HPDE6-E6E7 (cell line): ENCODE results near the gene ITPR2.
A peak's percentile ranks its signal among the peaks of the same experiment; 100 is the strongest.
"Not testable (repeated sequence)": the region's sequence is repeated elsewhere in the genome, so short reads cannot be mapped to it uniquely, and the experiment has no call there.

Experiments
- DNase-seq: peaks from one replicate; pipeline ENCODE4 v3.0.0; 2011; ENCODE audit warnings: missing footprints; ENCODE audit errors: extremely low spot score

Gene ITPR2

GRCh38 chr12:26701604-26702215 is 131.3 kb downstream of the ITPR2 start:
- no peak for DNase-seq

GRCh38 chr12:26700430-26700829 is 132.6 kb downstream of the ITPR2 start:
- DNase-seq: no peak

- DNase-seq: no peak
Observed at GRCh38 chr12:26699237-26699636, 133.8 kb downstream of the ITPR2 start.

GRCh38 chr12:26698186-26698585 is 134.8 kb downstream of the ITPR2 start:
- no peak for DNase-seq

GRCh38 chr12:26697217-26697616 is 135.8 kb downstream of the ITPR2 start:
- no peak for DNase-seq

- no peak for DNase-seq
Observed at GRCh38 chr12:26696613-26697092, 136.3 kb downstream of the ITPR2 start.

- no peak for DNase-seq
Observed at GRCh38 chr12:26696048-26696612, 136.9 kb downstream of the ITPR2 start.

GRCh38 chr12:26694402-26694801 is 138.6 kb downstream of the ITPR2 start:
- DNase-seq: no peak

- no peak for DNase-seq
Observed at GRCh38 chr12:26692407-26692806, 140.6 kb downstream of the ITPR2 start.

- DNase-seq: peak; percentile 81
Observed at GRCh38 chr12:26691234-26691970, 141.6 kb downstream of the ITPR2 start.

GRCh38 chr12:26690601-26691000 is 142.4 kb downstream of the ITPR2 start:
- DNase-seq: no peak

GRCh38 chr12:26689281-26689841 is 143.6 kb downstream of the ITPR2 start:
- no peak for DNase-seq

GRCh38 chr12:26688344-26688904 is 144.6 kb downstream of the ITPR2 start:
- no peak for DNase-seq

GRCh38 chr12:26686408-26686807 is 146.6 kb downstream of the ITPR2 start:
- no peak for DNase-seq

GRCh38 chr12:26684101-26684500 is 148.9 kb downstream of the ITPR2 start:
- no peak for DNase-seq

GRCh38 chr12:26683443-26683842 is 149.6 kb downstream of the ITPR2 start:
- DNase-seq: no peak

GRCh38 chr12:26680727-26681455 is 152.1 kb downstream of the ITPR2 start:
- no peak for DNase-seq

GRCh38 chr12:26678697-26679660 is 154.0 kb downstream of the ITPR2 start:
- no peak for DNase-seq

- not testable (repeated sequence) for DNase-seq
Observed at GRCh38 chr12:26671487-26671886, 161.5 kb downstream of the ITPR2 start.

GRCh38 chr12:26668847-26669246 is 164.1 kb downstream of the ITPR2 start:
- DNase-seq: no peak
